ENCODE data around the gene MSRB3. TPM values are rescaled to one million over a fixed set of nuclear protein-coding genes. Genes with fewer than 3 reads are reported as not detected.

The MSRB3 gene
- total and polyA plus RNA-seq, 10 of the 15 experiments (the other 5 are each of a cell fraction or from before 2014, with no cell fraction given): 0.07 to 2.7 (median 1.3) TPM

DNA sequence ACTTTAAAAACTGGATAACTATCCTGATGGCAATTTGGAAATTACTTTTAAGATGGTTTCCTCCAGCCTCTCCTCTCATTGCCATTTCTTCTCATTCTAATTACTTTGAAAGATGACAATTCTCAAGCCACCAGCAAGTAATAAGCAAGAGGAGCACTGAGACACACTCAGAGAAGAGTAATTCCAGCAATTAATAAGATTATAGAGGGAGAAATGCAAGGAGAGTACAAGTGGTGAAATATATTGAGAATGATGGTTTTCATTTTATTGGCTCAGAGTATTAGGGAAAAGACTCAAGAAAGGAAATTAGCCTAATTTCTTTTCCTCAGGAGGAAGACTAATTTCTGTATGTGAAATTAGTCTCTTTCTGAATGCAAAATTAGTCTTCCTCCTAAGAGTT is 20.5 kb upstream of the MSRB3 start:
- RAD21 ChIA-PET (ENCODE audit: unreplicated experiment): no interaction called here
- Histone ChIP-seq H3K9me3 (replicated peaks; ENCODE audit: control insufficient read depth, insufficient read depth, low read length) (no peaks in the 10 kb centered on the region), H3K79me2 (ENCODE audit: control insufficient read depth, insufficient read depth, low read length) (no peaks in the 10 kb centered on the region), H3K36me3 (ENCODE audit: control insufficient read depth in 2 of 2, insufficient read depth in 2 of 2, low read length in 1 of 2) (no peaks in the 10 kb centered on the region), H3K4me1 (ENCODE audit: control insufficient read depth, insufficient read depth, low read length) (no peaks in the 10 kb centered on the region), H3K27me3 (replicated peaks in 1 of 2; ENCODE audit: control insufficient read depth in 2 of 2, insufficient read depth in 2 of 2, low read length in 1 of 2) (no peaks in the 10 kb centered on the region), H2AFZ (ENCODE audit: control insufficient read depth, low read depth, low read length) (no peak overlapping the region), H3K27ac (ENCODE audit: control insufficient read depth, insufficient read depth) (no peak overlapping the region), H3K9ac (ENCODE audit: control insufficient read depth, insufficient read depth, low read length) (no peak overlapping the region), H4K20me1 (ENCODE audit: control insufficient read depth, insufficient read depth) (no peaks in the 10 kb centered on the region), H3K4me2 (ENCODE audit: control insufficient read depth, insufficient read depth) (no peak overlapping the region), H3K4me3 (no peak overlapping the region)
- DNase-seq (ENCODE audit: low read depth, low spot score) (no peak), FAIRE-seq (no peak), ATAC-seq (no peak)
- SMC1A ChIA-PET (ENCODE audit: uncharacterized antibody, unreplicated experiment): no interaction called here
- CTCF ChIA-PET: no interaction called here
- POLR2A ChIA-PET: no interaction called here
- TF ChIP-seq SPI1 (IDR thresholded peaks at IDR 0.05; ENCODE audit: borderline replicate concordance, insufficient read depth, low read depth, low read length): no peak
- no peak for TF ChIP-seq SUPT20H (IDR thresholded peaks at IDR 0.05; ENCODE audit: borderline replicate concordance, control insufficient read depth, low read depth, low read length)
- intact Hi-C loops (cut with micrococcal nuclease; ENCODE audit: unreplicated experiment) (no loop called here), in situ Hi-C loops (cut with MboI) (no loop called here)
- no TSS peak for BruUV-seq (replicated peaks)

DNA sequence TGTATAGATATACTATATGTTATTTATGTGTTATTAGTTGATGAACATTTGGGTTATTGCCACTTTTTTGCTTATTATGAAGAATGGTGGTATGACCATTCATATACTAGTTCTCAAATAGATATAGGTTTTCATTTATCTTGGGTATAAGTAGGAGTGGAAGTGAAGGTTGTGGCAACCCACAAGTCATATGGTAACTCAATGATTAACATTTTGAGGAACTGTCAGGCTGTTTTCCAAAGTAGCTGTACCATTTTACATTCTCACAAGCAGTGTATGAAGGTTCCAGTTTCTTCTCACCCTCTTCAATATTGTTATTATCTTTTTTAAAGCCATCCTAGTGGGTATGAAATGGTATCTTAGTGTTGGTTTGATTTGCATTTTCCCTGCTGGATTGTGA is 19.0 kb upstream of the MSRB3 start:
- ATAC-seq (peak; percentile 37; the same call in 2 of the 3 replicates), DNase-seq (ENCODE audit: low read depth, low spot score) (no peak), FAIRE-seq (no peak)
- in situ Hi-C loops (cut with MboI): no loop called here
- ChIA-PET RAD21 (ENCODE audit: unreplicated experiment) (no interaction called here), SMC1A (ENCODE audit: uncharacterized antibody, unreplicated experiment) (interaction anchor here (1.2 kb wide), 1 partner anchor 24 kb away, joined by 3 read pairs; no protein-coding TSS in a partner anchor), CTCF (no interaction called here), POLR2A (no interaction called here)
- Histone ChIP-seq H3K4me2 (ENCODE audit: control insufficient read depth, insufficient read depth) (no peak overlapping the region), H3K9ac (ENCODE audit: control insufficient read depth, insufficient read depth, low read length) (no peak overlapping the region), H3K36me3 (ENCODE audit: control insufficient read depth in 2 of 2, insufficient read depth in 2 of 2, low read length in 1 of 2) (no peaks in the 10 kb centered on the region), H3K4me1 (ENCODE audit: control insufficient read depth, insufficient read depth, low read length) (no peaks in the 10 kb centered on the region), H3K9me3 (replicated peaks; ENCODE audit: control insufficient read depth, insufficient read depth, low read length) (no peaks in the 10 kb centered on the region), H3K79me2 (ENCODE audit: control insufficient read depth, insufficient read depth, low read length) (no peaks in the 10 kb centered on the region), H3K4me3 (no peak overlapping the region), H4K20me1 (ENCODE audit: control insufficient read depth, insufficient read depth) (no peaks in the 10 kb centered on the region), H2AFZ (ENCODE audit: control insufficient read depth, low read depth, low read length) (no peak overlapping the region), H3K27ac (ENCODE audit: control insufficient read depth, insufficient read depth) (no peak overlapping the region), H3K27me3 (replicated peaks in 1 of 2; ENCODE audit: control insufficient read depth in 2 of 2, insufficient read depth in 2 of 2, low read length in 1 of 2) (no peaks in the 10 kb centered on the region)
- TF ChIP-seq, protein P1, sequence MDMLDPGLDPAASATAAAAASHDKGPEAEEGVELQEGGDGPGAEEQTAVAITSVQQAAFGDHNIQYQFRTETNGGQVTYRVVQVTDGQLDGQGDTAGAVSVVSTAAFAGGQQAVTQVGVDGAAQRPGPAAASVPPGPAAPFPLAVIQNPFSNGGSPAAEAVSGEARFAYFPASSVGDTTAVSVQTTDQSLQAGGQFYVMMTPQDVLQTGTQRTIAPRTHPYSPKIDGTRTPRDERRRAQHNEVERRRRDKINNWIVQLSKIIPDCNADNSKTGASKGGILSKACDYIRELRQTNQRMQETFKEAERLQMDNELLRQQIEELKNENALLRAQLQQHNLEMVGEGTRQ (IDR thresholded peaks at IDR 0.05; ENCODE audit: borderline replicate concordance, low read depth, low read length): no peak
- peak in 1 of 2 experiments; percentile 19; a peak in 1 of 4 replicates for TF ChIP-seq IKZF2 (IDR thresholded peaks at IDR 0.05)
- no TSS peak for BruUV-seq (replicated peaks)
- intact Hi-C loops (cut with micrococcal nuclease; ENCODE audit: unreplicated experiment): no loop called here

Data from GM12878 (cell line).